Transverse colon (tissue), 4 donors: ENCODE measurements around the gene UNC45A. TPM values are rescaled to one million over a fixed set of nuclear protein-coding genes. Genes with fewer than 3 reads are reported as not detected.

Source experiments
- DNase-seq: peaks from one replicate; pipeline ENCODE4 v3.0.0-alpha.2; 2019
- H3K27ac ChIP-seq, 4 donors: fragments of 200-600 bp; sonication (generic); 2 replicates each; pipeline ENCODE4 v1.5.1; 2016 to 2018; ENCODE audit warnings: inconsistent platforms in 4 of 4
- H3K27me3 ChIP-seq: fragments of 200-600 bp; sonication (generic); 2 replicates; pipeline ENCODE4 v1.5.1; 2017; ENCODE audit warnings: inconsistent platforms
- H3K36me3 ChIP-seq, 4 donors: fragments of 200-600 bp; sonication (generic); 2 replicates each; pipeline ENCODE4 v1.5.1; 2017 to 2019; ENCODE audit warnings: inconsistent platforms in 4 of 4
- H3K4me1 ChIP-seq, 4 donors: fragments of 200-600 bp; sonication (generic); 2 replicates each; pipeline ENCODE4 v1.5.1; 2017 to 2020; ENCODE audit warnings: inconsistent platforms in 4 of 4
- H3K4me3 ChIP-seq, 4 donors: fragments of 200-600 bp; sonication (generic); 1 replicate in 1 of 4; 2 replicates in 3 of 4; pipeline versions ENCODE4 v1.5.1 to v1.6.1; 2017 to 2019; ENCODE audit warnings: inconsistent platforms in 4 of 4
- H3K9me3 ChIP-seq, 2 donors: fragments of 200-600 bp; sonication (generic); 2 replicates each; pipeline ENCODE4 v1.5.1; 2017 to 2019; ENCODE audit warnings: inconsistent platforms in 2 of 2
- CTCF ChIP-seq, 5 experiments: fragments of 200-600 bp in 3 of 5; fragments of 450-650 bp in 2 of 5; sonication (generic) in 3 of 5; IDR thresholded peaks; 1 replicate in 2 of 5; 2 replicates in 3 of 5; pipeline ENCODE4 v1.5.1; 2016 to 2017; ENCODE audit warnings: antibody characterized with exemption in 5 of 5, inconsistent platforms in 3 of 5, mild to moderate bottlenecking in 2 of 5, moderate library complexity in 1 of 5
- EP300 ChIP-seq: sonication (generic); formaldehyde crosslinking; IDR thresholded peaks from one replicate; pipeline ENCODE4 v1.6.1; 2017; ENCODE audit warnings: antibody characterized with exemption, low read depth
- POLR2A ChIP-seq: fragments of 450-650 bp; IDR thresholded peaks from one replicate; pipeline ENCODE4 v1.6.1; 2016; ENCODE audit warnings: antibody characterized with exemption, mild to moderate bottlenecking, moderate library complexity
- POLR2AphosphoS5 ChIP-seq, 3 donors: sonication (generic); formaldehyde crosslinking; IDR thresholded peaks; one replicate each; pipeline ENCODE4 v1.6.1; 2016; ENCODE audit warnings: antibody characterized with exemption in 3 of 3
- WGBS, 2 donors: methylation state at CpG; one replicate each; pipeline ENCODE4 v1.1.5; 2018; ENCODE audit warnings: low coverage in 1 of 2; 5-methylcytosine and 5-hydroxymethylcytosine counted together
- in situ Hi-C, 4 donors: fragments of 200-750 bp; cut with MboI; loops; one replicate each; pipeline versions ENCODE4 v1.15.0 to v1.15.1; 2017; ENCODE audit warnings: low sequenced_read_pairs in 3 of 4, low pct_ligation_motif_present in 1 of 4, low pct_unique_long_range_greater_than_20kb in 1 of 4
- intact Hi-C: fragments of 100-400 bp; cut with DNase I; formaldehyde crosslinking; loops from one replicate; pipeline ENCODE4 v1.15.1; 2023; ENCODE audit warnings: low total_unique reads
- total RNA-seq, 4 donors: library from RNA; depleted of rRNA; stranded (reverse); fragments of >200 nt; gene quantifications; one replicate each; pipeline ENCODE4 v1.1.0, GENCODE V29; 2016

UNC45A gene
- total RNA-seq, 4 donors from 2014 or later, result 34.4 to 142 (median 52.9) TPM

DNA sequence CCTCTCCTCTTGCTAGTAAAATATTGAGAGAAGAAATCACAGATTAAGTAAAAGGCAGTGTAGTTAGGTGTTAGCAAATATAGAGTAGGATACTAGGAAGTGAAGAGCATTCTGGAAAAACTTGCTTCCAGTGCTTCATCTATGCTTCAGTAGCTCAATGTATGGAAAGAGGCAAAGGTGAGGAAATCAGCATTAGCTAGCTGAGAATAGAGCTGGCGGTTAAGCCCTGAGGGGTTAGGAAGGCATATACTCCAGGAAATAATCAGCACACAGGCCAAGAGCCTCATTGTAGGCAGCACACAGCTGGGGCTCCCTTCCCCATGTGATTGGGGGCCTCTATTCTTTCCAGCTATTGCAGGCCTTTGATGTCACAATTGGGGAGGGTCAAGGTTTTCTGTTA is 33.3 kb downstream of the UNC45A start:
- Histone ChIP-seq H3K4me3 (no peak overlapping the region), H3K27ac (no peak overlapping the region), H3K9me3 (no peaks in the 10 kb centered on the region), H3K27me3 (no peaks in the 10 kb centered on the region), H3K36me3 (no peaks in the 10 kb centered on the region), H3K4me1 (no peaks in the 10 kb centered on the region)
- DNase-seq, result no peak
- intact Hi-C loops, result loop anchor here (10.0 kb wide), 1 partner anchor 66 kb away; no protein-coding TSS in a partner anchor
- TF ChIP-seq EP300 (no peak), POLR2A (no peak), POLR2AphosphoS5 (IDR thresholded peaks at IDR 0.05) (no peak), CTCF (IDR thresholded peaks at IDR 0.05) (no peak)
- in situ Hi-C loops, result loop anchor here in 2 of 4 donors (25.0 kb wide), 1 partner anchor 294 kb away; no protein-coding TSS in a partner anchor
- 93% methylated on average over 1 of the region's 1 CpG; no CpG with 5 or more reads in 1 of the 2 donors for WGBS, 2 donors

DNA sequence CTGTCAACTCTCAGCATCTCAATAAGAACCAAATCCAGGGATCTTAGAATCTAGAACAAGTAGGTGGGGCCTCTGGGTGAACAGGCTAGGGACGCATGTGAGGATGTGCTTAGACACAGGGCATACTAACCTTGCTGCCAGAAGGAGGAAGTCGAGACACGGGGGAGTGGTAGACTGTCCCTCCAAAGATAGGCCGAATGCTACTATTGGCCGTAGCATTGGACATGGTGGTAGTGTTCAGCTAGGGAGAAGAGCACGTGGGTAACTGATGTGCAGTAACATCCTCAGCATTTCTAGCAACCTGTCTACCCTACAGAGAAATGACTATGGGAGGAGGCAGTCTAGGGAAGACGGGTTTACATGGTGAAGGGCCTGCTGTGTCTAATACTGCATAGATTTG is 35.2 kb downstream of the UNC45A start:
- no peaks in the 10 kb centered on the region for H3K27me3 ChIP-seq
- no peak overlapping the region for H3K27ac ChIP-seq
- WGBS, 2 donors, result 93 to 96% methylated on average over 3 to 7 of the region's 7 CpGs
- DNase-seq, result no peak
- intact Hi-C loops, result no loop called here
- H3K9me3 ChIP-seq, result no peaks in the 10 kb centered on the region
- no peaks in the 10 kb centered on the region for H3K4me1 ChIP-seq
- no peak overlapping the region for H3K4me3 ChIP-seq
- no peaks in the 10 kb centered on the region for H3K36me3 ChIP-seq
- in situ Hi-C loops, result loop anchor here in 2 of 4 donors (25.0 kb wide), 1 partner anchor 292 kb away; no protein-coding TSS in a partner anchor
- no peak for TF ChIP-seq POLR2AphosphoS5 (IDR thresholded peaks at IDR 0.05)
- TF ChIP-seq CTCF (IDR thresholded peaks at IDR 0.05), result no peak
- no peak for TF ChIP-seq EP300
- TF ChIP-seq POLR2A, result no peak

DNA sequence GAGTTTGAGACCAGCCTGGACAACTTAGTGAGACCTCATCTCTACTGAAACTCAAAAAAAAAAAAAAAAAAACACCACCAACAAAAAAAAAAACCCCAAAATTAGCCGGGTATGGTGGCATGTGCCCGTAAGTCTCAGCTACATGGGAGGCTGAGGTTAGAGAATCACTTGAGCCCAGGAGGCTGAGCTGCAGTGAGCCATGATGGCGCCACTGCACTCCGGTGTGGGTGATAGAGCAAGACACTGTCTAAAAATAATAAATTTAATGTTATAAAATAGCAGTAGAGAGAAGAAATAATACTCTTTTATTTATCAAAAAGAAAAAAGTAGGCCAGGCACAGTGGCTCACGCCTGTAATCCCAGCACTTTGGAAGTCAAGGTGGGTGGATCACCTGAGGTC is 37.0 kb downstream of the UNC45A start:
- WGBS, 2 donors, result 83 to 100% methylated on average over 4 to 5 of the region's 5 CpGs
- in situ Hi-C loops (loop anchor here in 2 of 4 donors (25.0 kb wide), 1 partner anchor 290 kb away; no protein-coding TSS in a partner anchor), intact Hi-C loops (no loop called here)
- H3K36me3 ChIP-seq, result no peaks in the 10 kb centered on the region
- H3K9me3 ChIP-seq, result no peaks in the 10 kb centered on the region
- H3K27ac ChIP-seq, result no peak overlapping the region
- no peaks in the 10 kb centered on the region for H3K4me1 ChIP-seq
- no peak for TF ChIP-seq POLR2A
- no peak overlapping the region for H3K4me3 ChIP-seq
- no peaks in the 10 kb centered on the region for H3K27me3 ChIP-seq
- no peak for DNase-seq

DNA sequence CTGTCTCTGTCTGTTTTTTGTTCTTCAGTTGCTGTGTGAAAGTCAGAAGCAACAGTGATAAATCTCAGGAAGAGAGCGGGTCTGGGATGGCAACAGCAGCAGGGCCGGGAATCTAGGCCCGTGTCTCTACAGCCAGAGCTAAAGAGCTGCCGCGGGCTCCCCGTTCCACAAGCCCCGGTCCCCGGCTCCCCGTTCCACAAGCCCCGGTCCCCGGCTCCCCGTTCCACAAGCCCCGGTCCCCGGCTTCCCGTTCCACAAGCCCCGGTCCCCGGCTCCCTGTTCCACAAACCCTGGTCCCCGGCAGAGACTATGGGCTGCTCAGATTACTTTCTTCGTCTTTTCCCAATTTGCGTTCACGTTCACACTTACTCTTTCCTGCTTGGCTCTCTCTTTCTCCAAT is 39.1 kb downstream of the UNC45A start:
- in situ Hi-C loops, result loop anchor here in 2 of 4 donors (25.0 kb wide), 1 partner anchor 288 kb away; no protein-coding TSS in a partner anchor
- intact Hi-C loops, result no loop called here

More for the DNA sequence above, 39.1 kb downstream of the UNC45A start:
- DNase-seq, result no peak
- Histone ChIP-seq H3K27me3 (no peaks in the 10 kb centered on the region), H3K9me3 (no peaks in the 10 kb centered on the region), H3K27ac (no peak overlapping the region), H3K36me3 (no peaks in the 10 kb centered on the region), H3K4me1 (no peaks in the 10 kb centered on the region), H3K4me3 (no peak overlapping the region)
- TF ChIP-seq EP300 (no peak), CTCF (IDR thresholded peaks at IDR 0.05) (no peak), POLR2A (no peak), POLR2AphosphoS5 (IDR thresholded peaks at IDR 0.05) (no peak)
- 90 to 98% methylated on average over 18 to 21 of the region's 21 CpGs for WGBS, 2 donors
